Sigmoid colon (tissue), 4 donors: ENCODE data around the gene OSER1.

ENCODE experiments used
- CTCF ChIP-seq, 4 experiments: fragments of 450-650 bp in 3 of 4; fragments of 200-600 bp in 1 of 4; IDR thresholded peaks; one replicate each; pipeline ENCODE4 v1.5.1; 2016 to 2019; ENCODE audit warnings: antibody characterized with exemption in 4 of 4, mild to moderate bottlenecking in 3 of 4, moderate library complexity in 2 of 4
- POLR2AphosphoS5 ChIP-seq, 4 donors: sonication (generic); formaldehyde crosslinking; IDR thresholded peaks; one replicate each; pipeline ENCODE4 v1.6.1; 2017; ENCODE audit warnings: antibody characterized with exemption in 4 of 4

GRCh38 chr20:44207126-44207723, 3.3 kb downstream of the OSER1 start:
- no peak for TF ChIP-seq CTCF (IDR thresholded peaks at IDR 0.05)
- no peak for TF ChIP-seq POLR2AphosphoS5 (IDR thresholded peaks at IDR 0.05)
